HG03520 (cell line): ENCODE data around the gene FAF1.

Experiments used
- ATAC-seq: cut with Tn5 transposase; IDR thresholded peaks from one replicate; pipeline ENCODE4 v1.9.1; 2021; ENCODE audit warnings: mild to moderate bottlenecking, moderate library complexity; ENCODE audit not compliant: unreplicated experiment

The FAF1 gene

GRCh38 chr1:50450861-50451653 is 509.0 kb downstream of the FAF1 start:
- no peak for ATAC-seq

DNA sequence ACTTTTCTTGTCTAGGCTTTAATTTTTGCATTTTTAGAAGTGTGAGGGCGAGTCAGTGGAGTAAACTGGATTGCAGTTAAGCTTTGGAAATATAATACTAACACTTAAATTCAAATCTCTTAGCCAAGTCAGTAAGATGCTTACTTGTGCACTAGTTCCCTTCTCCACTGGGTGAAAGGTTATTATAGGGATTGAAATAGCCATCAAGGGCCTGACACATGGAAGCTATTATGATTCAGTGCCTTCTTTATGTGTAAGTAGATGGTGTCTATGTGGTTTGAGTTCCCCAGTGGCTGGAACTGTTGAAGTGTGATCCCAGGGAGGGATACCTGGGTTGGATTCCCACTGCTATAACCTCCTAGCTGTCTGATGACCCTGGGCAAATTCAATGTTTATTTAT is 512.1 kb downstream of the FAF1 start:
- no peak for ATAC-seq

DNA sequence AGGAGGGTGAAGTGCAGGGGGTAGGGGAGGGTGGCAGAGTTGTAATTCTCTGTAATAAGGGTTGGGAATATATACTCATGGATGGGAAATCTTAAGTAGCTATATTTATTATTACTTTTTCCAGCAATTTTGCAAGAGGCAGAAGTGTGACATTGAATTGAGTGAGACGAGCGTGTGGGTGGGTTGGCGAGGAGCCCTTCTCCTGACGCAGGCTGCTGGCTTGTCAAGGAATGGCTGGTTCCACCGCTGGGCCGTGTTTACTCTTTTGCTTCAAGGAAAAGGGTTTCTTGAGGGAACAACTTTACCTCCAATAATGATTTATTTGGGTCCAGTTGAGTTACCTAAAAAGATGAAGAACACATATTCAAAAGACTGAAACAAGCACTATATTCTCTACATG is 518.9 kb downstream of the FAF1 start:
- ATAC-seq = no peak

DNA sequence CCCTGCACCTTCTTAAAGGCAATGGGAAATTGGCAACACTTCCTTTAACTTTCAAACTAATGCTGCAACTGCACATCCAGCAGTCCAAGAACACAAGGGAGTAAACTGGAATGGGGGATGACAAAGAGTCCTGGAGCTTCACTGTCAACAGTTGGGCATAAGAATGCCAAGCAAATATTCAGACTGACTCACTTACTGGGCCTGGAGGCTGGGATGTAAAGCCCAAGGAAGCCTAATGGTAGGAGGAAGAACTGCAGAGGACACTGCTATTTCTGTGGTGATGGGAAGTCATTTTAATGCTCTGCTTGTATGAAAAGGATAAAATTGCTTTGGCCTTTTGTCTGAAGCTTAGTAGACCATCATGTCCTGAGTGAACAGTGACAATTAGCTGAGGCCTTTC is 521.1 kb downstream of the FAF1 start:
- ATAC-seq = no peak

GRCh38 chr1:50436489-50436888 is 523.6 kb downstream of the FAF1 start:
- ATAC-seq = no peak

DNA sequence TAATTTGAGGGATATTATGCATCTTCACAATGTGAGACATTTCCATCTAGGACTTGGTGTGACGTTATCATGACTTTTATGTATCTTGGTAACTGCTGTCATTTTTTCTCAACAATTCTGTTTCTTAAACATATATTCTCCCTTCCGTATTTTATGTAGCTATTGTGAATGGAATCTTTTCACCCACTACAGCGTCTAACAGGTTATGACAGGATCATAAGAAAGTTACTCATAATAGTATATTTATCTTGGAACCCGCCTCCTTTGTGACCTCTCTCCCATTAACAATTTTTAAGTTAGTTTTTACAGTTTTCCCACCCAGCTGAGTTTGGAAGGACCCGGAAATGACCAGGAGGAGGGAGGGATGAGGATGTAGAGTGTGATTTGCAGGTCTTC is 530.1 kb downstream of the FAF1 start:
- no peak for ATAC-seq

DNA sequence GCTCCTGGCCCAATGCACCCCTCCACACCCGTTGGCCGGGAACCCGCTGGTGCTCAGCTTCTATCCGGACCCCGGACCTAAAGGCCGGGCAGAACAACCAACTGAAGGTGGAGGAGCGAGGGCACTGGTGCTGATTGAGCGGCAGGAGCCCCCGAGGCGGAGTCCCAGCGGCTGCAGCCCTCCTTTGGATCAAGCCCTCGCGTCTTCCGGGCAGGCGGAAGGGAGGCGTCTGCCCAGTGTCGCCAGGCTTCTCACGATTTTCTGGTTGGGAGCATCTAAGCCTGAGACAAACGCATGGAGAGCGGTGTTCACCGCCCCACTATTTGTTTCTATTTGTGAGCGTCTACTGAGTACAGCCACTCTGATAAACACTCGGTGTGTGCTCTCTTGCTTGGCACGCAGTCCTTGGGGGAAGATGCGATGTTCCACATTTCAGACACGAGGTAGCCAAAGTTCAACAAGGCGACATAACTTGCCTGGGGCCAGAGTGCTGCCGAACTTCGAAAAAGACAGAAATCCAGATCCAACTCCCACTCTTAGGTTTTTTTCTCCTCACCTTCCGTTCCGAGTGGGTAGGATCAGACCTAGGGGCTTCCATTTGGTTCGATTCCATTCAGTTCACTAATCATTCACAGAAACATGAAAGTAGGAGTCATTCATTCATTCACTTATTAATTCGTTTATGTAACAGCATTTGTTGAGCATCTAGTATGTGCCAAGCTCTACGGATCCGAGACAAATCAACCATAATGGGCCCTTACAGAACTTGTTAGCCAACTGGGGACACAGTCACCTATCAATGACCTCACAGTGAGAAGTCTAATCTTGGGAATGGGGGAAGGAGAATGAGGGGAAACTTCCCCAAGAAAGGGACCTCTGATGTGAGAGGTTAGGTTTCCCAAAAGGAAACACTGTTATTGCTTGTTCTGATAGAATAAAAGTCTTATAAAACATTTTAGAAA is 532.0 kb downstream of the FAF1 start:
- no peak for ATAC-seq

- no peak for ATAC-seq
These were observed 532.8 kb downstream of the FAF1 start for GRCh38 chr1:50427086-50427817.

DNA sequence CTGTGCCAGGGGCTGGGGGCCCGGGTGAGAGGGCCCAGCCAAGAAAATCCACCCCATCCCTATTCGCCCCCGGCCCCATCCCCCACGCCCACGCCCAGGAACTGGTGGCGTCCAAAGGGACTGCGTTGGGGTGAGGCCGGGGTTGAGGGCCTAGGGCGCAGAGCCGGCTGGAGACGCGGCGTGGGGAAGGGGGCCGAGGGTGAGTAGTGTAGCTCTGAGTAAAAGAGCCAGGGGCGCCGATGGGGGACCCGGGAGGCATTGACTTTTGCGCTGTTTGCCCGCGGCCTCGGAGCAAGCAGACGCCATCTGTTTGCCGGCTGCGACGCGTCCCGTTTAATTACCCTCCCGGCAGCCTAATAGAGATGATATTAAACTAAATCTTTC is 533.4 kb downstream of the FAF1 start:
- ATAC-seq = no peak

DNA sequence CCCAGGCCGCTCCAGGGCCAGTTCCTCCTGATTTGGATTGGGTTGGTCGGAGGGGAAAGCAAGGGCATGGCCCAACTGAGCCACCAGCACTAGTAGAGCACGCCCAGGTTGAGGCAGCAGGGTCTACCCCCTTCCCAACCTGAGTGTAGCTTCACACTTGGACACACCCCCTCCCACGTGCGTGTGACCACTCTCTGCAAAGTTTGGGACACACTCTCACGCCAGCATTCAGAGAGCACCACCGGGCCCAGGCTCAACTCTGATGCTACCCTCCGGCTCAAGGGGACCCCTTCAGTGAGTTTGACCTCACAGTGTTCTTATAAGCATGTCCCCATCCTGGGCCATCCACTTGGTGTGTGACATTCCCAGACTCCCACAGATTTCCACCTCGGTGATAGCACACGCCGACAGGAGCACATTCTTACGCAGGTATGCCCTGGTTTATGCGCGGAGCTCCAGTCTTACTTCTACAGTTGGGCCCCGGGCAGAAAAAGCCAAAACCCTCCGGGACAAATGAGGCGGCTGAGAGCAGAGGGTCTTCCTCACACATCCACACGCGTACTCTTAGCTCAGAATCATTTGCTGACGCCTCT is 533.9 kb downstream of the FAF1 start:
- ATAC-seq = no peak

DNA sequence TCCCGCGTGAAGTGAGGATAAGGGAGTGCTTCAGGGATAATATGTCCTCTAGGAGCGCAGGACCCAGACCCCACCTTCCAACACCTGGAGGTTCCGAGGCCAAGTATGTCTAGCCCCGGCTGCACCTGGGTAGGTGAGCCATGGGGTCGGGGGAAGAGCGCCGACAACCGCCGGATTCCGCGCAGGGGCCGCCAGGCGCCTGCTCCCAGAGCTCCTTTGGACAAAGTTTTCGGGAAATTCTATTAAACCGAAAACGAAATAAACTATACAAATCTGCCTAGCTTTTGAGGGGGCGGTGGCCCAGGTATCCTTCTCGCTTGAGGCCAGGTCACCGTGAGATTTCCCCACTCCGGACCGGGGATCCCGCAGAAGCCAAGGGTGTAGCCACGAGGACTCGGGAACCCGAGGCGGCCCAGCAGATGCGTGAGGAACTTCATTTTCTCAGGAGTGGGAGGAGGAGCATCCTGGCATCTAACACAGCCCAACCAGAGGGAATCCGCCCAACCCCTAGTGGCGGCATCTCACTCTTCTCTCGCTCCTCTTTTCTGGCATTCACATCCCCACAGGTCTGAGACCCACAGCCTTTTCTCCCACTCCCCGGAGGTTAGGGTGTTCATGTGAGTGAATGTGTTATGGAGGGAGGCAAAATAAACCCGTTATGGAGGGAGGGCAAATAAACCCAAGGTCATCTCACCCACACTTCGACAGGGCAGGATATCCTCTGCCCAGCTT is 534.5 kb downstream of the FAF1 start:
- ATAC-seq = no peak

GRCh38 chr1:50424884-50425375 is 535.1 kb downstream of the FAF1 start:
- no peak for ATAC-seq

DNA sequence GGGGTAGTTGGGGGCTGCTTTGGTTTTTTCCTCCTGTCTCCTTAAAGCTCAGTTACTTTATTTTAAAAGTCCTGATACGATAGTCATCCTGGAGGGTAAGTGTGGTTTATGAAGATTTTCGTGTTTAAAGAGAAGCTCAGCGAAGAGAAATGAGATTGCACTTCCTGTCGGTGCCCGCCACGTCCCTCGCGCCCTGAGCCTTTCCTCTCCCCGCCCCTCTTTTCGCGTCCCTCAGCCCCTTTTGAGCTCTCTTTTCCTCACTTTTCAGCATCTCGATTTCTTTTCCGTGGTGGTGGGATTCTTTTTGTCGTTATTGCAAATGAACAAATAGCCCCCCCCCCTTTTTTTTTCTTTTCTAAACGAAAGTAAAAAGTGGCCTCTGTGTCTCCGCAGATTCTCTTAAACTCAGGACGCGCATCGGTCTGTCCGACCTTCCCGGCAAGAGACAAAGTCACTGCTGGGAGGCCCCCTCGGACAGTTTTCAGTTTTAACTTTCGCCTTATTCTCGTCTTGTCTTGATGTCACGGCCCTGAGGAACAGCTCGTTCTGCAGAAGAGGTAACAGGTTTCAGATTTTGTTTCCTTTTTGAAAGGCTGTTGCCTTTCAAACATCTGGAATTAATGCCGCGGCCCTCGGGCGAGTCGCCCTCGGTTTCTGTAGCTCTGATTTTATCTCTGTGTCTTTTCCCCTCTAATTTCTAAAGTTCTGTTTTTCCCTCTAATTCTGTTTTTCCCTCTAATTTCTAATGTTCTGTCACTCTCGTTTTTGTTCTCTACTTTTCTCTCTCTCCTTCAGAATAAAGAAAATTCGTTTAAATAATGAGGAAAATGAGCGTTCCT is 535.8 kb downstream of the FAF1 start:
- no peak for ATAC-seq

DNA sequence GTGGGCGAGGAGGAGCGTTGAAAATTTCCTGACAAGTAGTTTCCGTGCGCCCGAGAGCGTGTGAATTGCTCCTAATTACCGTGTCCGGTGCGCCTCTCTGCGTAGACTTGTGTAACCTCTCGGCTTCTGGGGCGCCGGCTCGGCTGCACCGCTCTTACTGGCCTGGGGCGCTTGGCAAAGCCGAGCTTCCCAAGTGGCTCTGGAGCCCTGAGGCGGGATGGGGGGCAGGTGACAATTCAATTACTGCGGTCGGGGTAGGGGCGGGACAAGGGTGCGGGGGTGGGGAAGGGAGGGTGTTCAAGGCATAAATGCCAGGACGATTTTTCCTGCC is 536.4 kb downstream of the FAF1 start:
- no peak for ATAC-seq

GRCh38 chr1:50422946-50423669 is 537.0 kb downstream of the FAF1 start, which contains the start of gene DMRTA2:
TSS of gene DMRTA2 (minus strand) at chr1:50423443. CDS start at chr1:50421536, 1,907 bp downstream.
- no peak for ATAC-seq

GRCh38 chr1:50422675-50422945 is 537.5 kb downstream of the FAF1 start:
- no peak for ATAC-seq

DNA sequence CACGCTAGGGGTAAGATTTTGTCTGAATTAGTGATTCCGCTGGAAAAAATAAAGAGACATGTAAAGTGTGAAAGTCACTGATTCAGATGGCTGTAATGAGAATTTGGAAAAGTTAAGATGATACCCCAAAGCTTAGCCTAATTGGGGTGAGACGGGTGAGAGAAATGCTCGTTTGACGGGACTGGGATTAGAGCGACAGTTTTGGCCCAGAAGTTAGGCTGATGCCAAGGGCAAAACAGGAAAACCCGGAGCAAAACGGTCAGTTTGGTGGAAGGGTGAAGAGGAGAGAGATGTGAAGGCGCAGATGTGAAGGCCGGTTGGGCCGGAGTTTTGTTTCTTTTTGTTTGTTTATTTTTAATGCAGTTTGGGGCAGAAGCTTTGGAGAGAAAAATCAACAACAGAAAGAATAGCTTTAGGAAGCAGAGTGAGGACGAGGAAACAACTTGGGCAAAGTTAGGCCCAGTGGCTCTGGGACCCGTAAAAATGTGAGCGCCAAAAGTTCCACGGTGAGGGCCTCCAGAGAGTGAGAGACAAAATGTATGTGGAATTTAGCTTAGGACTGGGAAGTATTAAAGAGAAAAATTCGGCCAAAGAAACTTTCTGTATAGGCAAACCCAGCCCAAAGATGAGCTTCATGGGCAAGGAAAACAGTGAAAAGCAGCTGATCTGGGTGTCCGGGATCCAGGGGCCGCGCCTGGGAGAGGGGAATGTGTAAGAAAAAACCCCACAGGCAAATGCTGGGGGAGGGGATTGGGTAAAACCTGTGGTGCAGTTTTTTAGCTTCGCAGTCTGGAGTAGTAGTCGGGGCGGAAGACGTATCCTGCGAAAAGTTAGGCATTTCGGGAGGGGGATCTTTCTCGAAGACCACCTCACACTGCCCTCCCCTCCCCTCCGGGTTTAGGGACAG is 538.0 kb downstream of the FAF1 start:
- ATAC-seq = no peak

DNA sequence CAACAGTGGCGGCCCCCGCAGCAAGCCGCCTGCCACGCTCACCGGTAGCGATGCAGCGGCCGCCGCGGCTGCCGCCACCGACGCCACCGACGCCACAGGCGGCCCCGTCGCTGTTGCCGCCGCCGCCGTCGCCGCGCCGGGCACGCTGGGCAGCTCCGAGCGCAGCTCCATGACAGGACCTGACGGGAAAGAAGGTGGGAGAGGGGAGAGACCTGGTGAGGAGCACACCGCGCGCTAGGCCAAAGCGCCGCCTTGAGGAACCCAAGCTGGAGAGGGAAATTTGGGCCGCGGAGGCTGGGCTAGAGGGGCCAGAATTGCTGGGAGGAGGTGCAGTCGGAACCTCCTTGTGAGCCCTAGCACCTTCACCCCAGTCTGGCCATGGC is 538.7 kb downstream of the FAF1 start:
- ATAC-seq = no peak
